GM18861 (cell line): ENCODE measurements around the gene CCDC142.

Experiments used
- ATAC-seq: cut with Tn5 transposase; IDR thresholded peaks from one replicate; pipeline ENCODE4 v1.9.1; 2021; ENCODE audit not compliant: unreplicated experiment

The CCDC142 gene

GRCh38 chr2:74482801-74483674 lies at the start of gene CCDC142, which contains the start of gene TTC31:
Gene CCDC142 (minus strand): TSS chr2:74482998. CDS start chr2:74482837, 161 bp downstream.
Gene TTC31 (plus strand): TSS chr2:74483081. CDS start chr2:74483096, 15 bp downstream.
- ATAC-seq, result peak; percentile 73

GRCh38 chr2:74532222-74532621 lies 49.4 kb upstream of the CCDC142 start:
- no peak for ATAC-seq

GRCh38 chr2:74531666-74532065 lies 48.9 kb upstream of the CCDC142 start:
- no peak for ATAC-seq

- ATAC-seq, result peak; percentile 32
Measured at GRCh38 chr2:74530239-74531187, 47.7 kb upstream of the CCDC142 start.

- ATAC-seq, result peak; percentile 66
Measured at GRCh38 chr2:74529357-74530238, 46.8 kb upstream of the CCDC142 start, which contains the start of the genes AUP1 and HTRA2. Gene AUP1 (minus strand): TSS chr2:74529706. CDS start chr2:74529629, 77 bp downstream. Gene HTRA2 (plus strand): TSS chr2:74529933. CDS start chr2:74530007, 74 bp downstream.

- peak; percentile 6 for ATAC-seq
Measured at GRCh38 chr2:74528600-74529356, 46.0 kb upstream of the CCDC142 start.

- ATAC-seq, result no peak
Measured at GRCh38 chr2:74527741-74528140, 44.9 kb upstream of the CCDC142 start.

- ATAC-seq, result no peak
Measured at GRCh38 chr2:74526649-74527230, 43.9 kb upstream of the CCDC142 start.

GRCh38 chr2:74525717-74526648 lies 43.2 kb upstream of the CCDC142 start, which contains the start of gene DQX1:
Gene DQX1 (minus strand): TSS chr2:74526231. CDS start chr2:74525729, 502 bp downstream.
- no peak for ATAC-seq

GRCh38 chr2:74524955-74525716 lies 42.3 kb upstream of the CCDC142 start:
- no peak for ATAC-seq

- no peak for ATAC-seq
Measured at GRCh38 chr2:74524005-74524404, 41.2 kb upstream of the CCDC142 start.

GRCh38 chr2:74522516-74522915 lies 39.7 kb upstream of the CCDC142 start:
- ATAC-seq, result no peak

- no peak for ATAC-seq
Measured at GRCh38 chr2:74516650-74517049, 33.9 kb upstream of the CCDC142 start.

- ATAC-seq, result no peak
Measured at GRCh38 chr2:74515981-74516633, 33.3 kb upstream of the CCDC142 start.

- ATAC-seq, result no peak
Measured at GRCh38 chr2:74515271-74515980, 32.6 kb upstream of the CCDC142 start.
